OCI-LY1 (cell line): ENCODE data around the gene LAMA3.

Experiments
- H2AFZ ChIP-seq: fragments of 200-600 bp; sonication (generic), shearing (Covaris generic); 2 replicates; pipeline ENCODE4 v1.6.0; 2014; ENCODE audit warnings: antibody characterized with exemption, mild to moderate bottlenecking, low read length
- H3F3A ChIP-seq: fragments of 200-600 bp; sonication (generic), shearing (Covaris generic); 2 replicates; pipeline ENCODE4 v1.6.0; 2014; ENCODE audit warnings: mild to moderate bottlenecking, antibody characterized with exemption, low read length, moderate library complexity; ENCODE audit not compliant: insufficient read depth
- H3K27ac ChIP-seq: fragments of 200-600 bp; sonication (generic); 2 replicates; pipeline ENCODE4 v1.5.1; 2014; ENCODE audit warnings: low read length, mixed run types, mild to moderate bottlenecking, low read depth; ENCODE audit not compliant: poor library complexity, severe bottlenecking
- H3K27me3 ChIP-seq: fragments of 200-600 bp; sonication (generic); 2 replicates; pipeline ENCODE4 v1.6.0; 2014; ENCODE audit warnings: antibody characterized with exemption, mild to moderate bottlenecking, low read length, moderate library complexity; ENCODE audit not compliant: insufficient read depth
- H3K36me3 ChIP-seq: fragments of 200-600 bp; sonication (generic); 2 replicates; pipeline ENCODE4 v1.6.1; 2014; ENCODE audit warnings: mild to moderate bottlenecking, antibody characterized with exemption, low read length, moderate library complexity, mixed read lengths; ENCODE audit not compliant: insufficient read depth
- H3K4me1 ChIP-seq: fragments of 200-600 bp; sonication (generic); 2 replicates; pipeline ENCODE4 v1.5.1; 2014; ENCODE audit warnings: mild to moderate bottlenecking, low read length, moderate library complexity; ENCODE audit not compliant: insufficient read depth, severe bottlenecking
- H3K4me2 ChIP-seq: fragments of 200-600 bp; sonication (generic), shearing (Covaris generic); 2 replicates; pipeline ENCODE4 v1.6.1; 2014; ENCODE audit warnings: low read length
- H3K4me3 ChIP-seq: fragments of 200-600 bp; sonication (generic); 2 replicates; pipeline ENCODE4 v1.5.1; 2014; ENCODE audit warnings: low read length, low read depth, mild to moderate bottlenecking, mixed read lengths; ENCODE audit not compliant: poor library complexity, severe bottlenecking
- H3K79me2 ChIP-seq: fragments of 200-600 bp; shearing (Covaris generic); 2 replicates; pipeline ENCODE4 v1.6.1; 2016; ENCODE audit warnings: mixed run types, low read length, mixed read lengths; ENCODE audit not compliant: insufficient read depth
- H3K9ac ChIP-seq: fragments of 200-600 bp; sonication (generic), shearing (Covaris generic); 2 replicates; pipeline ENCODE4 v1.6.1; 2014; ENCODE audit warnings: mild to moderate bottlenecking, low read length, mixed read lengths
- H3K9me2 ChIP-seq: fragments of 200-600 bp; sonication (generic), shearing (Covaris generic); 2 replicates; pipeline ENCODE4 v1.6.1; 2014; ENCODE audit warnings: low read depth, mild to moderate bottlenecking, low read length, mixed read lengths
- H3K9me3 ChIP-seq: fragments of 200-600 bp; shearing (Covaris generic); 2 replicates; pipeline ENCODE4 v1.6.1; 2014; ENCODE audit warnings: low read length, mixed read lengths
- H4K20me1 ChIP-seq: fragments of 200-600 bp; sonication (generic), shearing (Covaris generic); 2 replicates; pipeline ENCODE4 v1.6.0; 2016; ENCODE audit warnings: mild to moderate bottlenecking, low read length; ENCODE audit not compliant: insufficient read depth
- CTCF ChIP-seq: fragments of 200-600 bp; sonication (generic), shearing (Covaris generic); IDR thresholded peaks from 2 replicates; pipeline ENCODE4 v1.5.1; 2017; ENCODE audit warnings: mild to moderate bottlenecking, antibody characterized with exemption, low read length, moderate library complexity, mixed read lengths
- EZH2 ChIP-seq: fragments of 200-600 bp; sonication (generic), shearing (Covaris generic); IDR thresholded peaks from 2 replicates; pipeline ENCODE4 v1.8.0; 2017; ENCODE audit warnings: borderline replicate concordance, mixed run types, mild to moderate bottlenecking, antibody characterized with exemption, low read length, moderate library complexity, mixed read lengths

Gene LAMA3

DNA sequence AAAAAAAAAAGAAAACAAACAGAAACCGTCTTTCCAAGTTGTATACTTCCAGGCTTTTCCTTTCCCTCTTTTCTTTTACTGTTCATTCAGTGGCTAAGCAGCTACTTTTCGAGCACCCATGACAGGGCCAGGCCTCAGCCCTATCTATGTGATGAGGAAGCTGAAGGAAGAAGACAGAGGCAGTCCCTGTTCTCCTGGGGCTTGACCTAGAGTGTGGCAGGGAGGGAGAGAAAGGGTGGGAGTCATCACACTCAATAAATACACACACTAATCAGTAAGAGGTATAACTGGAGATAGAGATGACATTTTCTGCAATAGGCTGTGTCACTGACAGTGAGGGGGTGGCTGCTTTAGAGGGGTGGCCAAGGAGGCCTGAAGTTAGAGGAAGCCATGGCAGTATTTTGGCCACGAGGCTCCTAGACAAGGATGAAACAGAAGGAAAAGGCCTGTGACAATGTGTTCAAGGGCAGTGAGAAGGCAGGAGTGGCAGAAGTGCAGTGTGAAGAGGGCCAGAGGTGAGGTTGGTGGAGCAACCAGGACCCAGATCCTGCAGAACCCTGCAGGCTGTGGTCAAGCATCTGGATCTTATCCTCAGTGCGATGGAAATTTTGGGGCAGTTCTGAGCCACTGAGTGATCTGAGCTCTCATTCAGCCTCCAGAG lies 193.5 kb downstream of the LAMA3 start:
- TF ChIP-seq EZH2 (no peak), CTCF (no peak)
- Histone ChIP-seq H2AFZ (no peak overlapping the region), H3K36me3 (no peaks in the 10 kb centered on the region), H3F3A (no peaks in the 10 kb centered on the region), H3K4me1 (no peaks in the 10 kb centered on the region), H3K27ac (no peak overlapping the region), H3K27me3 (no peaks in the 10 kb centered on the region), H3K9ac (no peak overlapping the region), H3K9me3 (no peaks in the 10 kb centered on the region), H3K9me2 (no peaks in the 10 kb centered on the region), H3K4me2 (no peak overlapping the region), H3K4me3 (no peak overlapping the region), H3K79me2 (no peaks in the 10 kb centered on the region), H4K20me1 (no peaks in the 10 kb centered on the region)

- TF ChIP-seq EZH2 (no peak), CTCF (no peak)
These were observed 194.1 kb downstream of the LAMA3 start for GRCh38 chr18:23883277-23883790.

GRCh38 chr18:23884681-23885375 lies 195.6 kb downstream of the LAMA3 start:
- Histone ChIP-seq H2AFZ (no peak overlapping the region), H3F3A (no peaks in the 10 kb centered on the region), H3K4me1 (no peaks in the 10 kb centered on the region), H3K79me2 (no peaks in the 10 kb centered on the region), H4K20me1 (no peaks in the 10 kb centered on the region), H3K36me3 (no peaks in the 10 kb centered on the region), H3K27ac (no peak overlapping the region), H3K9me2 (no peaks in the 10 kb centered on the region), H3K9ac (no peak overlapping the region), H3K27me3 (no peaks in the 10 kb centered on the region), H3K4me3 (no peak overlapping the region), H3K9me3 (no peaks in the 10 kb centered on the region), H3K4me2 (no peak overlapping the region)
- TF ChIP-seq EZH2, result no peak
- TF ChIP-seq CTCF, result no peak

More at GRCh38 chr18:23883277-23883790, 194.1 kb downstream of the LAMA3 start:
- H3K79me2 ChIP-seq, result no peaks in the 10 kb centered on the region
- no peak overlapping the region for H2AFZ ChIP-seq
- H3K4me3 ChIP-seq, result no peak overlapping the region
- no peak overlapping the region for H3K9ac ChIP-seq
- no peaks in the 10 kb centered on the region for H3K9me3 ChIP-seq
- no peaks in the 10 kb centered on the region for H3K4me1 ChIP-seq
- no peak overlapping the region for H3K27ac ChIP-seq
- no peaks in the 10 kb centered on the region for H3K36me3 ChIP-seq
- no peaks in the 10 kb centered on the region for H4K20me1 ChIP-seq
- no peaks in the 10 kb centered on the region for H3F3A ChIP-seq
- no peaks in the 10 kb centered on the region for H3K9me2 ChIP-seq
- H3K4me2 ChIP-seq, result no peak overlapping the region
- H3K27me3 ChIP-seq, result no peaks in the 10 kb centered on the region
